HEK293 (cell line): ENCODE measurements around the gene CDK14.

Experiments
- CTCF ChIP-seq: fragments of 450-650 bp; formaldehyde crosslinking; IDR thresholded peaks from 2 replicates; pipeline ENCODE4 v1.5.1; 2016; ENCODE audit warnings: missing biosample characterization, missing genetic modification characterization
- PATZ1 ChIP-seq: fragments of 450-650 bp; formaldehyde crosslinking; IDR thresholded peaks from 2 replicates; pipeline ENCODE4 v1.5.1; 2016; ENCODE audit warnings: missing biosample characterization, missing genetic modification characterization
- TSHZ1 ChIP-seq: fragments of 450-650 bp; formaldehyde crosslinking; IDR thresholded peaks from 2 replicates; pipeline ENCODE4 v1.5.1; 2016; ENCODE audit warnings: missing biosample characterization, missing genetic modification characterization, borderline replicate concordance
- YY1 ChIP-seq: fragments of 450-650 bp; formaldehyde crosslinking; IDR thresholded peaks from 2 replicates; pipeline ENCODE4 v1.5.1; 2018; ENCODE audit warnings: missing biosample characterization, missing genetic modification characterization
- ZBTB20 ChIP-seq: fragments of 450-650 bp; formaldehyde crosslinking; IDR thresholded peaks from 2 replicates; pipeline ENCODE4 v1.5.1; 2016; ENCODE audit warnings: missing biosample characterization, missing genetic modification characterization
- ZBTB21 ChIP-seq: fragments of 450-650 bp; formaldehyde crosslinking; IDR thresholded peaks from 2 replicates; pipeline ENCODE4 v1.5.1; 2017; ENCODE audit warnings: missing biosample characterization, missing genetic modification characterization
- ZNF292 ChIP-seq: fragments of 450-650 bp; formaldehyde crosslinking; IDR thresholded peaks from 2 replicates; pipeline ENCODE4 v1.5.1; 2016; ENCODE audit warnings: low read depth, missing biosample characterization, missing genetic modification characterization, borderline replicate concordance
- ZNF324 ChIP-seq: fragments of 450-650 bp; formaldehyde crosslinking; IDR thresholded peaks from 2 replicates; pipeline ENCODE4 v1.5.1; 2016; ENCODE audit warnings: missing biosample characterization, missing genetic modification characterization
- ZNF510 ChIP-seq: fragments of 450-650 bp; formaldehyde crosslinking; IDR thresholded peaks from 2 replicates; pipeline ENCODE4 v1.5.1; 2018; ENCODE audit warnings: mild to moderate bottlenecking, missing genetic modification characterization, missing biosample characterization; ENCODE audit not compliant: insufficient replicate concordance
- ZNF521 ChIP-seq: fragments of 450-650 bp; formaldehyde crosslinking; IDR thresholded peaks from 2 replicates; pipeline ENCODE4 v1.5.1; 2017; ENCODE audit warnings: missing biosample characterization, mild to moderate bottlenecking, missing genetic modification characterization
- ZNF704 ChIP-seq: fragments of 450-650 bp; formaldehyde crosslinking; IDR thresholded peaks from 2 replicates; pipeline ENCODE4 v1.5.1; 2016; ENCODE audit warnings: missing biosample characterization, missing genetic modification characterization
- ZNF792 ChIP-seq: fragments of 450-650 bp; formaldehyde crosslinking; IDR thresholded peaks from 2 replicates; pipeline ENCODE4 v1.5.1; 2016; ENCODE audit warnings: missing biosample characterization, missing genetic modification characterization
- TF ChIP-seq, protein P1 (sequence below): fragments of 450-650 bp; formaldehyde crosslinking; IDR thresholded peaks from 2 replicates; pipeline ENCODE4 v1.5.1; 2016; ENCODE audit warnings: missing biosample characterization, missing genetic modification characterization

GRCh38 chr7:90668992-90669391, 72.9 kb downstream of the CDK14 start:
- TF ChIP-seq ZNF510 (no peak), TSHZ1 (tag by site-specific recombination) (no peak), ZNF292 (no peak), PATZ1 (tag by site-specific recombination) (no peak), ZBTB20 (tag by site-specific recombination) (no peak), ZNF792 (tag by site-specific recombination) (no peak), ZNF704 (tag by site-specific recombination) (no peak), CTCF (no peak), ZNF324 (tag by site-specific recombination) (no peak), ZBTB21 (tag by site-specific recombination) (no peak), ZNF521 (tag by site-specific recombination) (no peak), YY1 (no peak)
- TF ChIP-seq, protein P1, sequence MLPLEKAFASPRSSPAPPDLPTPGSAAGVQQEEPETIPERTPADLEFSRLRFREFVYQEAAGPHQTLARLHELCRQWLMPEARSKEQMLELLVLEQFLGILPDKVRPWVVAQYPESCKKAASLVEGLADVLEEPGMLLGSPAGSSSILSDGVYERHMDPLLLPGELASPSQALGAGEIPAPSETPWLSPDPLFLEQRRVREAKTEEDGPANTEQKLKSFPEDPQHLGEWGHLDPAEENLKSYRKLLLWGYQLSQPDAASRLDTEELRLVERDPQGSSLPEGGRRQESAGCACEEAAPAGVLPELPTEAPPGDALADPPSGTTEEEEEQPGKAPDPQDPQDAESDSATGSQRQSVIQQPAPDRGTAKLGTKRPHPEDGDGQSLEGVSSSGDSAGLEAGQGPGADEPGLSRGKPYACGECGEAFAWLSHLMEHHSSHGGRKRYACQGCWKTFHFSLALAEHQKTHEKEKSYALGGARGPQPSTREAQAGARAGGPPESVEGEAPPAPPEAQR (tag by site-specific recombination) = no peak
